K562 (cell line): ENCODE results near the gene UROS.

Source experiments
- CHD2 ChIP-seq: IDR thresholded peaks from 2 replicates; pipeline ENCODE4 v1.6.1; 2011; ENCODE audit warnings: low read depth, low read length
- EP300 ChIP-seq: IDR thresholded peaks from 2 replicates; pipeline ENCODE4 v1.6.1; 2012; ENCODE audit warnings: low read length, improper control_type of control experiment
- MED1 ChIP-seq: sonication (generic); formaldehyde crosslinking; IDR thresholded peaks from 2 replicates; pipeline ENCODE4 v1.8.1; 2023; ENCODE audit warnings: missing genetic modification reagents, borderline replicate concordance
- PHB2 ChIP-seq: fragments of 450-650 bp; IDR thresholded peaks from 2 replicates; pipeline ENCODE4 v1.6.1; 2017; ENCODE audit warnings: low read depth
- RFX1 ChIP-seq: fragments of 450-650 bp; IDR thresholded peaks from 2 replicates; pipeline ENCODE4 v1.6.1; 2016; ENCODE audit warnings: mild to moderate bottlenecking, moderate library complexity
- ZNF282 ChIP-seq: sonication (generic); formaldehyde crosslinking; IDR thresholded peaks from 2 replicates; pipeline ENCODE4 v1.8.1; 2023; ENCODE audit warnings: missing genetic modification reagents
- TF ChIP-seq, protein P1 (sequence below): fragments of 250-450 bp; sonication (Bioruptor Pico); IDR thresholded peaks from 2 replicates; pipeline ENCODE4 v1.5.0; 2020; ENCODE audit warnings: mild to moderate bottlenecking, borderline replicate concordance
- TF ChIP-seq, protein P2 (sequence below): fragments of 450-650 bp; formaldehyde crosslinking; IDR thresholded peaks from 2 replicates; pipeline ENCODE4 v1.4.0; 2022; ENCODE audit warnings: missing genetic modification characterization

DNA sequence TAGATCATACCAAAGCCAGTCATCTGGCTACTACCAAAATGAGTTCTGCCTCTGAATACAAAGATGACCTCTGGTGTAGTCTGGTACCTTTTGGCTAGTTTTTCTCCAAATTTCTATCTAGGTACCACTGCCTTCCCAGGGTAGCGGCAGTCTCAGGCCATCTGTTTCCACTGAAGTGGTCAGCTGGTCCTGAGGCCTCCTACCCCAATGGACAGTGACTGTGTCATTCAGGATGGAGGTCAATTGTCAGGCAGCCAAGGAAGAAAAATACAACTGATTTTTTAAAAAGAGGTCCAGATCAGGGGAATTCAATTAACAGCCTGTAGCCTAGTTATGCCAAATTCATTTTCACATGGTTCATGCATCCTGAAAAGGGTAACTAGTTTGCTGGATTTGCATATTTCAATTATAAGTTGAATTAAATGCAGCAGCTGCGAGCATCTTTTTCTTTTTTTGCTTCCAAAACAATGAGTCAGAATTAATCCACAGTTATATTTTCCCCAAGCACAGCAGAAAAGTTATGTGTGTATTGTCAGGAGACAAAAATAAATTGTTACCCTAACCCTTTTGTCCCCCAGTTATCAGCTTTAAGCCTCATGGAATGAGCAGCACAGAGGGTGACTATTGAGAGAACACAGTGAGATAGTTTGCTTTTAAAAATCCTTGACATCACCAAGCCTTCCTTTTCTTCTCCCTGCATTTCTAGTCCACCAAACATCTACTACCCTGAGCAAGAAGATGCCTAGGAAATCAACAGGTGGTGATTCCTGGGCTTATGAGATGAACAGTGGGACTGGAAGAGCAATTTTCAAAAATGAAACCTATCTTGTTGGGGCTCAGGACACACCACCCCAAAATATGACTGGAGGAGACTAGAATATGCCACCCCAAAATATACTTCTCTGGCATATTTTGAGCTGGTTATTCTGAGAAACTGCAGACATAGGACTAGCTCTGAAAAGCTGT is 28.0 kb upstream of the UROS start:
- TF ChIP-seq ZNF282 (CRISPR knock-in tag) (no peak), EP300 (no peak), RFX1 (no peak), PHB2 (no peak), MED1 (CRISPR knock-in tag) (no peak), CHD2 (no peak)
- TF ChIP-seq, protein P1, sequence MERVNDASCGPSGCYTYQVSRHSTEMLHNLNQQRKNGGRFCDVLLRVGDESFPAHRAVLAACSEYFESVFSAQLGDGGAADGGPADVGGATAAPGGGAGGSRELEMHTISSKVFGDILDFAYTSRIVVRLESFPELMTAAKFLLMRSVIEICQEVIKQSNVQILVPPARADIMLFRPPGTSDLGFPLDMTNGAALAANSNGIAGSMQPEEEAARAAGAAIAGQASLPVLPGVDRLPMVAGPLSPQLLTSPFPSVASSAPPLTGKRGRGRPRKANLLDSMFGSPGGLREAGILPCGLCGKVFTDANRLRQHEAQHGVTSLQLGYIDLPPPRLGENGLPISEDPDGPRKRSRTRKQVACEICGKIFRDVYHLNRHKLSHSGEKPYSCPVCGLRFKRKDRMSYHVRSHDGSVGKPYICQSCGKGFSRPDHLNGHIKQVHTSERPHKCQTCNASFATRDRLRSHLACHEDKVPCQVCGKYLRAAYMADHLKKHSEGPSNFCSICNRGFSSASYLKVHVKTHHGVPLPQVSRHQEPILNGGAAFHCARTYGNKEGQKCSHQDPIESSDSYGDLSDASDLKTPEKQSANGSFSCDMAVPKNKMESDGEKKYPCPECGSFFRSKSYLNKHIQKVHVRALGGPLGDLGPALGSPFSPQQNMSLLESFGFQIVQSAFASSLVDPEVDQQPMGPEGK (CRISPR knock-in tag): no peak
- TF ChIP-seq, protein P2, sequence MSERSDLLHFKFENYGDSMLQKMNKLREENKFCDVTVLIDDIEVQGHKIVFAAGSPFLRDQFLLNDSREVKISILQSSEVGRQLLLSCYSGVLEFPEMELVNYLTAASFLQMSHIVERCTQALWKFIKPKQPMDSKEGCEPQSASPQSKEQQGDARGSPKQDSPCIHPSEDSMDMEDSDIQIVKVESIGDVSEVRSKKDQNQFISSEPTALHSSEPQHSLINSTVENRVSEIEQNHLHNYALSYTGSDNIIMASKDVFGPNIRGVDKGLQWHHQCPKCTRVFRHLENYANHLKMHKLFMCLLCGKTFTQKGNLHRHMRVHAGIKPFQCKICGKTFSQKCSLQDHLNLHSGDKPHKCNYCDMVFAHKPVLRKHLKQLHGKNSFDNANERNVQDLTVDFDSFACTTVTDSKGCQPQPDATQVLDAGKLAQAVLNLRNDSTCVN (CRISPR knock-in tag): no peak
